DND-41 (cell line): ENCODE results near the gene ADGRF5.

Experiments used
- ATAC-seq: fragments of 200-7000 bp; cut with Tn5 transposase; 3 replicates; pipeline ENCODE4 v1.9.1; 2021; ENCODE audit warnings: low read depth; ENCODE audit not compliant: insufficient read depth
- DNase-seq: peaks from one replicate; pipeline ENCODE4 v3.0.0-alpha.2; 2020
- H2AFZ ChIP-seq: 2 replicates; pipeline ENCODE4 v1.6.0; 2012; ENCODE audit warnings: low read depth, low read length
- H3K27ac ChIP-seq: 2 replicates; pipeline ENCODE4 v1.5.1; 2012; ENCODE audit warnings: low read length, inconsistent platforms
- H3K27me3 ChIP-seq: fragments of 200-600 bp; sonication (generic); 2 replicates; pipeline ENCODE4 v1.6.0; 2012; ENCODE audit warnings: low read length, mild to moderate bottlenecking, inconsistent platforms; ENCODE audit not compliant: insufficient read depth, poor library complexity
- H3K36me3 ChIP-seq: 2 replicates; pipeline ENCODE4 v1.5.1; 2012; ENCODE audit warnings: low read length, inconsistent platforms; ENCODE audit not compliant: insufficient read depth
- H3K4me1 ChIP-seq: 2 replicates; pipeline ENCODE4 v1.5.1; 2012; ENCODE audit warnings: mild to moderate bottlenecking, low read length; ENCODE audit not compliant: insufficient read depth
- H3K4me2 ChIP-seq: 2 replicates; pipeline ENCODE4 v1.6.0; 2012; ENCODE audit warnings: mild to moderate bottlenecking, moderate library complexity, low read length, inconsistent platforms; ENCODE audit not compliant: insufficient read depth
- H3K4me3 ChIP-seq, 2 experiments: fragments of 200-600 bp in 1 of 2; shearing (Covaris generic) in 1 of 2; 2 replicates each; pipeline ENCODE4 v1.5.1; 2012 to 2016; ENCODE audit warnings: inconsistent platforms in 2 of 2, low read length in 2 of 2, mild to moderate bottlenecking in 2 of 2, low read depth in 1 of 2, moderate library complexity in 1 of 2
- H3K79me2 ChIP-seq: 2 replicates; pipeline ENCODE4 v1.6.0; 2012; ENCODE audit warnings: low read length, inconsistent platforms; ENCODE audit not compliant: insufficient read depth
- H3K9ac ChIP-seq: 2 replicates; pipeline ENCODE4 v1.6.0; 2012; ENCODE audit warnings: low read depth, mild to moderate bottlenecking, inconsistent platforms, low read length, moderate library complexity
- H3K9me3 ChIP-seq: 2 replicates; pipeline ENCODE4 v1.5.1; 2012; ENCODE audit warnings: low read length, moderate library complexity, mild to moderate bottlenecking, inconsistent platforms; ENCODE audit not compliant: insufficient read depth, severe bottlenecking
- H4K20me1 ChIP-seq: 2 replicates; pipeline ENCODE4 v1.6.0; 2012; ENCODE audit warnings: low read length; ENCODE audit not compliant: insufficient read depth
- CTCF ChIP-seq: IDR thresholded peaks from 2 replicates; pipeline ENCODE4 v1.5.1; 2012; ENCODE audit warnings: borderline replicate concordance, low read length, moderate library complexity, mild to moderate bottlenecking; ENCODE audit not compliant: poor library complexity, severe bottlenecking; ENCODE audit errors: extremely low read depth
- EZH2 ChIP-seq: IDR thresholded peaks from 3 replicates; pipeline ENCODE4 v1.6.1; 2012; ENCODE audit warnings: borderline replicate concordance, low read depth, mild to moderate bottlenecking, moderate library complexity, low read length, inconsistent platforms; ENCODE audit not compliant: severe bottlenecking

The ADGRF5 gene

GRCh38 chr6:46964716-46965519 lies 43.2 kb upstream of the ADGRF5 start:
- Histone ChIP-seq H4K20me1 (no peaks in the 10 kb centered on the region), H3K36me3 (no peaks in the 10 kb centered on the region), H3K27me3 (no peaks in the 10 kb centered on the region), H3K79me2 (no peaks in the 10 kb centered on the region), H3K4me3 (no peak overlapping the region), H3K9me3 (no peaks in the 10 kb centered on the region), H3K27ac (no peak overlapping the region), H3K4me2 (no peak overlapping the region), H3K4me1 (no peaks in the 10 kb centered on the region), H2AFZ (no peak overlapping the region), H3K9ac (no peak overlapping the region)
- no peak for TF ChIP-seq EZH2
- no peak for TF ChIP-seq CTCF
- ATAC-seq (no peak), DNase-seq (no peak)

- H3K4me2 ChIP-seq, result no peak overlapping the region
- no peak for TF ChIP-seq CTCF
- no peak for TF ChIP-seq EZH2
These were observed 41.9 kb upstream of the ADGRF5 start for GRCh38 chr6:46963626-46964025.

GRCh38 chr6:46963039-46963438 lies 41.3 kb upstream of the ADGRF5 start:
- Histone ChIP-seq H3K79me2 (no peaks in the 10 kb centered on the region), H4K20me1 (no peaks in the 10 kb centered on the region), H3K4me1 (no peaks in the 10 kb centered on the region), H3K9me3 (no peaks in the 10 kb centered on the region), H3K9ac (no peak overlapping the region), H3K27ac (no peak overlapping the region), H3K4me2 (no peak overlapping the region), H2AFZ (no peak overlapping the region), H3K27me3 (no peaks in the 10 kb centered on the region), H3K36me3 (no peaks in the 10 kb centered on the region), H3K4me3 (no peak overlapping the region)
- no peak for ATAC-seq
- no peak for TF ChIP-seq EZH2
- no peak for TF ChIP-seq CTCF
- DNase-seq, result no peak

More at GRCh38 chr6:46963626-46964025, 41.9 kb upstream of the ADGRF5 start:
- H3K4me3 ChIP-seq, result no peak overlapping the region
- no peak overlapping the region for H3K27ac ChIP-seq
- H2AFZ ChIP-seq, result no peak overlapping the region
- no peaks in the 10 kb centered on the region for H4K20me1 ChIP-seq
- H3K36me3 ChIP-seq, result no peaks in the 10 kb centered on the region
- no peak overlapping the region for H3K9ac ChIP-seq
- ATAC-seq, result no peak
- no peaks in the 10 kb centered on the region for H3K9me3 ChIP-seq
- H3K4me1 ChIP-seq, result no peaks in the 10 kb centered on the region
- no peaks in the 10 kb centered on the region for H3K79me2 ChIP-seq
- DNase-seq, result no peak
- H3K27me3 ChIP-seq, result no peaks in the 10 kb centered on the region

- no peaks in the 10 kb centered on the region for H3K9me3 ChIP-seq
- no peaks in the 10 kb centered on the region for H3K79me2 ChIP-seq
- no peak for TF ChIP-seq CTCF
- no peak for TF ChIP-seq EZH2
- H3K27ac ChIP-seq, result no peak overlapping the region
- H4K20me1 ChIP-seq, result no peaks in the 10 kb centered on the region
- H2AFZ ChIP-seq, result no peak overlapping the region
- DNase-seq, result no peak
- no peaks in the 10 kb centered on the region for H3K36me3 ChIP-seq
- no peak overlapping the region for H3K4me2 ChIP-seq
- no peak overlapping the region for H3K9ac ChIP-seq
- ATAC-seq, result no peak
- no peaks in the 10 kb centered on the region for H3K4me1 ChIP-seq
- no peak overlapping the region for H3K4me3 ChIP-seq
- H3K27me3 ChIP-seq, result no peaks in the 10 kb centered on the region
These were observed 40.0 kb upstream of the ADGRF5 start for GRCh38 chr6:46961711-46962110.
